GM19193 (cell line): ENCODE measurements around the gene PSENEN.

Experiments used
- POLR2A ChIP-seq: IDR thresholded peaks from 4 replicates; pipeline ENCODE4 v1.6.1; 2011; ENCODE audit not compliant: insufficient read depth, insufficient read length; ENCODE audit errors: extremely low read depth

PSENEN gene

DNA sequence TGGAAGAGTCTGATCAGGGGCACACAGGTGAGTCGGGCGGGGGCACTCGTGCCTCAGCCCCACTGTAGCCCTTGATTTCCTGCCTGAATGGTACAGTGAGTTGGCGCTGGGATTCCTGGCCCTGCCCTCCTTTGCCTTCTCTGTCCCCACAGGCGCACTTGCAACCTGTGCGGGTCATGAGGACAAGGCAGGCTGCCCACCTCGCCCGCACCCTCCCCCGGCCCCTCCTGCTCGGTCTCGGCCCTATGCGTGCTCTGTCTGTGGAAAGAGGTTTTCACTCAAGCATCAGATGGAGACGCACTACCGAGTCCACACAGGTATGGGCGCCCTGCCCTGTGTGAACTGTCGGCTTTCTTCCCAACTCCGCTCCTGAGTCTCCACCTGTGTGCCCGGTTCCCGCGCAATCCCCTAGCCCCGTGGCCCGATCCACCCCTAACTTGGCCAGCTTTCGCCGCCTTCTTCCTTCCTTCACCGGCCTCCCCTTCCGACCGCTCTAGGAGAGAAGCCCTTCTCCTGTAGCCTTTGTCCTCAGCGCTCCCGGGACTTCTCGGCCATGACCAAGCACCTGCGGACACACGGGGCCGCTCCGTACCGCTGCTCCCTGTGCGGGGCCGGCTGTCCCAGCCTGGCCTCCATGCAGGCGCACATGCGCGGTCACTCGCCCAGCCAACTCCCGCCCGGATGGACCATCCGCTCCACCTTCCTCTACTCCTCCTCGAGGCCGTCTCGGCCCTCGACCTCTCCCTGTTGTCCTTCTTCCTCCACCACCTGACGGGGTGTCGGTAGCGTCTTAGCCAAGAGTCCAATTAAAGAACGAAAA is 29.3 kb upstream of the PSENEN start:
- no peak for TF ChIP-seq POLR2A

DNA sequence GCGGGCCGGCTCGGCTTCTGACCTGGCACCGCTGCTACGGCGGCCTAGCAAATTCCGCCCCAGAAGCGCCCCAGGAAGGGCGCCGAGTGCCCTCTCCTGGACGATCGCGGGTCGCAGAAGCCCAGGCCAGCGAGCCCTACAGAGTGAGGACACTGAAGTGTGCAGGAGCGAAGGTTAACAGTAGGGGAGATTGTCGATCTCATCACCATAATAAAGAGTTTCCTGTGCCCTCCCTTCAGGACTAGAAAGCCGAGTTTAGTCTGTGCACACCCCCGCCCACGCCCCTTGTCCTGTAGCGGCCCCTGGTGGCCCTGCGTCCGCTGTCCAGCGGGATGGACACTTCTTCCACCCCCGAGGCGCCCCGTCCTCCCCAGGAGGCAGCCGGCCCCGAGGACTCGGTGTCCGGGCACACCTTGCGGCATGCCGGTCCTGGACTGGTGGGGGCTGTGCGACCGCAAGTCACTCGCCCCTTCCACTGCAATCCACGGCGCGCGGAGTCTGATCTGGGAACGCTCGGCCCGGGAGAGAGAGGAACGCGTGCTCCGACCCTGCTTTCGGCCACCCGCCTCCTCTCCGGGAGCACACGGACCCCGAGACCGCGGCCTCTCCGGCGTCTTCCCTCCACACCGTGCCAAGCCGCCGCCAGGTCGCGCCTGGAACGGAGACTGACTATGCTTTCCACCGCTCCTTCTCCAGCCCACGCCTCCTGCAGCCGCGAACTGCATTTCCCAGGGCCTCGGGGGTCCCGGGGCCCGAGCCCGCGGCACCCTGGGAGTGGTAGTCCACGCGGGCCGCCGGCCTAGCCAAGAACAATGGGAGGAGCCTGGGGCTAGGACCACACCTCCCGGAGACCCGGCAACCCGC is 28.4 kb upstream of the PSENEN start:
- TF ChIP-seq POLR2A, result peak; percentile 28

DNA sequence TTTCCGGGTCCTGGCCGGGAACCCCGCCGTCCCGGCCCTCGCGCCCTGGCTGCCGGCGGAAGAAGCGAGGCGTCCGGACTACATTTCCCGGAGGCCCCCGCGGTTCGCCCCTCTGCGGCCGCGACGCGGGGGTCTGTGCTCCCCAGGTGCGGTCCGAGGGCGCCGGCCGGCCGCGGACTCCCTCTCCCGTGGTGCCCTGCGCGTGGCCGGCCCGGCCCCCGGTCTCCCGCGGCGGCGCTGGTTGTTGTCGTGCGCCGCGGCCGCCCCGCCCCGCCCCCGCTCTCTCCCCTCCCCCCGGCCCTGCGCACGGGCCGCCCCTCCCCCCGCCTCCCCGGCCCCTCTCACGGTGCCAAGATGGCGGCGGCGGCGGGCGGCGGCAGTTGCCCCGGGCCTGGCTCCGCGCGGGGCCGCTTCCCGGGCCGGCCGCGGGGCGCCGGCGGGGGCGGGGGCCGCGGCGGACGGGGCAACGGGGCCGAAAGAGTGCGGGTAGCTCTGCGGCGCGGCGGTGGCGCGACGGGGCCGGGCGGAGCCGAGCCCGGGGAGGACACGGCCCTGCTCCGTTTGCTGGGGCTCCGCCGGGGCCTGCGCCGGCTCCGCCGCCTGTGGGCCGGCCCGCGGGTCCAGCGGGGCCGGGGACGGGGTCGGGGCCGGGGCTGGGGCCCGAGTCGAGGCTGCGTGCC is 27.6 kb upstream of the PSENEN start, which contains the start of gene KMT2B:
Gene KMT2B, plus strand, starts transcription at position 339 of the 680 bp plus-strand sequence. Its CDS starts 16 bp downstream, at position 355.
- TF ChIP-seq POLR2A, result peak; percentile 63

DNA sequence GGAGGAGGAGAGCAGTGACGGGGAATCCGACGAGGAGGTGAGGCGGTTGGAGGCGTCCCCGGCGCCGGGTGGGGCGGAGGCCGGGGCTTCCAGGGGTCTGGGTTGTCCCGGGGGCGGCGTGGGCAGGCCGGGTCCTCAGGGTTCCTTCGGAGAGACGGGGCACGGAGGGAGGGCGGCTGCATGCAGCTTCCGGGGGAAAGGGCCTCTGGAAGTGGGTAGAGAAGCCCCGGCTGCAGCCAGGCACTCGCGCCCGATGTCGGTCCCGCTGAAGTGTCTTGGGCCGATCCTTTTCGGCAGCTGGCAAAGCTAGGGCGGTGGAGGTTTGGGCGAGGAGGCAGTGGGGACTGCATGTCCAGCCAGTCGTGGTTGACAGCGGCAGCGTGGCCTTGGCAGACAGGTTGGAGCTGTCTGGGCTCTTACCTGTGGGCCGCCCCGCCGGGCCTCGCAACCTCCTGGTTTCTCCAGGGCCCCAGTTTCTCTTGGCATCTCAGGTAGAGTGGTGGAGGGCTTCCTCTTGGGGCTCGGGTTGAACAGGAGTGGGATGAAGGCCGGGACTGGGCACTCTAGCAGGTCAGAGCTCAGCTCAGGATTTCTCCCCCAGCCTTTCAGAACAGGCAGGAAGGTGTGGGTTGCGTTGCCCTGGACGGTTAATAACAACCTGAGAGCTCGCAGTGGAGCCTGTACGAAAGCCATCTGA is 27.0 kb upstream of the PSENEN start:
- TF ChIP-seq POLR2A, result peak; percentile 57

DNA sequence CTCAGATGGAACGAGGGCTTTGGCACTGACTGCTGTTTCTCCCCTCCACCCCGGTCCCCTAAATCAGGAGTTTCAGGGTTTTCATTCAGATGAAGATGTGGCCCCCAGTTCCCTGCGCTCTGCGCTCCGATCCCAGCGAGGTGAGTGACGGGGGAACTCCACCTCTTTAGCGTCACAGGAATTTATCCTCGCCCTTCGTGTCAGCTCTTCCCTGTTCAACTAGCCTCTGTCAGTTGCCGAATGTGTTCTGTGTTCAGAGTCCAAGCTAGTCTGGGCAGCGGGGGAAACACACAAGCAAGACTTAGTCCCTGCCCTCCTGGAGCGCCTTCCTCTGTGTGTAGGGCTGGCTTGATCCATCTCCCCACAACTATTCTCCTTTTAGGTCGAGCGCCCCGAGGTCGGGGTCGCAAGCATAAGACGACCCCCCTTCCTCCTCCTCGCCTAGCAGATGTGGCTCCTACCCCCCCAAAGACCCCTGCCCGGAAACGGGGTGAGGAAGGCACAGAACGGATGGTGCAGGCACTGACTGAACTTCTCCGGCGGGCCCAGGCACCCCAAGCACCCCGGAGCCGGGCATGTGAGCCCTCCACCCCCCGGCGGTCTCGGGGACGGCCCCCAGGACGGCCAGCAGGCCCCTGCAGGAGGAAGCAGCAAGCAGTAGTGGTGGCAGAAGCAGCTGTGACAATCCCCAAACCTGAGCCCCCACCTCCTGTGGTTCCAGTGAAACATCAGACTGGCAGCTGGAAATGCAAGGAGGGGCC is 25.9 kb upstream of the PSENEN start:
- TF ChIP-seq POLR2A, result no peak

DNA sequence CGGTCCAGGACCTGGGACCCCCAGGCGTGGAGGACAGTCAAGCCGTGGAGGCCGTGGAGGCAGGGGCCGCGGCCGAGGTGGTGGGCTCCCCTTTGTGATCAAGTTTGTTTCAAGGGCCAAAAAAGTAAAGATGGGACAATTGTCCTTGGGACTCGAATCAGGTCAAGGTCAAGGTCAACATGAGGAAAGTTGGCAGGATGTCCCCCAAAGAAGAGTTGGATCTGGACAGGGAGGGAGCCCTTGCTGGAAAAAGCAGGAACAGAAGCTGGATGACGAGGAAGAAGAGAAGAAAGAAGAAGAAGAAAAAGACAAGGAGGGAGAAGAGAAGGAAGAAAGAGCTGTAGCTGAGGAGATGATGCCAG is 25.3 kb upstream of the PSENEN start:
- TF ChIP-seq POLR2A, result no peak

DNA sequence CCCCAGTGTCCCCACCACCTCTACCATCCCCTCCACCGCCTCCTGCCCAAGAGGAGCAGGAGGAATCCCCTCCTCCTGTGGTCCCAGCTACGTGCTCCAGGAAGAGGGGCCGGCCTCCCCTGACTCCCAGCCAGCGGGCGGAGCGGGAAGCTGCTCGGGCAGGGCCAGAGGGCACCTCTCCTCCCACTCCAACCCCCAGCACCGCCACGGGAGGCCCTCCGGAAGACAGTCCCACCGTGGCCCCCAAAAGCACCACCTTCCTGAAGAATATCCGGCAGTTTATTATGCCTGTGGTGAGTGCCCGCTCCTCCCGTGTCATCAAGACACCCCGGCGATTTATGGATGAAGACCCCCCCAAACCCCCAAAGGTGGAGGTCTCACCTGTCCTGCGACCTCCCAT is 24.8 kb upstream of the PSENEN start:
- peak; percentile 21 for TF ChIP-seq POLR2A

DNA sequence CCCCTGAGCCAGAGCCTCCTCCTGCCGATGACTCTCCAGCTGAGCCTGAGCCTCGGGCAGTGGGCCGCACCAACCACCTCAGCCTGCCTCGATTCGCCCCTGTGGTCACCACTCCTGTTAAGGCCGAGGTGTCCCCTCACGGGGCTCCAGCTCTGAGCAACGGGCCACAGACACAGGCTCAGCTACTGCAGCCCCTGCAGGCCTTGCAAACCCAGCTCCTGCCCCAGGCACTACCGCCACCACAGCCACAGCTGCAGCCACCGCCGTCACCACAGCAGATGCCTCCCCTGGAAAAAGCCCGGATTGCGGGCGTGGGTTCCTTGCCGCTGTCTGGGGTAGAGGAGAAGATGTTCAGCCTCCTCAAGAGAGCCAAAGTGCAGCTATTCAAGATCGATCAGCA is 24.1 kb upstream of the PSENEN start:
- TF ChIP-seq POLR2A, result peak; percentile 28

DNA sequence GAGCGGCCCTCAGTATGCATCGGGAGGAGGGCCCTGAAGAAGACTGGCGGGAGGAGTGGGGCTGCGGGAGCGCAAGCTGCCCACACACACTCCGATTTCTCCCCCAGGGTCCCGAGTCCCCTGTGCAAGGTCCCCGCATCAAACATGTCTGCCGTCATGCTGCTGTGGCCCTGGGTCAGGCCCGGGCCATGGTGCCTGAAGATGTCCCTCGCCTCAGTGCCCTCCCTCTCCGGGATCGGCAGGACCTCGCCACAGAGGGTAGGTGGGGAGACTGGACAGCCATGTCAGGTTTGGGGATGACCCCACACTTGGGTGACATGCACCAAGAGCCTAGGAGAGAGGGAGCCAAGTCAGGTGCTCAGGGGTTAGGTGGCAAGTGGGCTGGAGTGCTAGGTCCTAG is 23.0 kb upstream of the PSENEN start:
- TF ChIP-seq POLR2A, result no peak

DNA sequence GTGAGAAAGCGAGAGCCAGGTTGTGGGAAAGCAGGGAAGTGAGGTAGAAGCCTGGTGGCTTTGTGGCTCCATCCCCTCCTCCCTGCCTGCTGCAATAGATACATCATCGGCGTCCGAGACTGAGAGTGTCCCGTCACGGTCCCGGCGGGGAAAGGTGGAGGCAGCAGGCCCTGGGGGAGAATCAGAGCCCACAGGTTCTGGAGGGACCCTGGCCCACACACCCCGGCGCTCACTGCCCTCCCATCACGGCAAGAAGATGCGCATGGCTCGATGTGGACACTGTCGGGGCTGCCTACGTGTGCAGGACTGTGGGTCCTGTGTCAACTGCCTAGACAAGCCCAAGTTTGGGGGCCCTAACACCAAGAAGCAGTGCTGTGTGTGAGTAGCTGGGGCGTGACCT is 22.6 kb upstream of the PSENEN start:
- TF ChIP-seq POLR2A, result peak; percentile 16

DNA sequence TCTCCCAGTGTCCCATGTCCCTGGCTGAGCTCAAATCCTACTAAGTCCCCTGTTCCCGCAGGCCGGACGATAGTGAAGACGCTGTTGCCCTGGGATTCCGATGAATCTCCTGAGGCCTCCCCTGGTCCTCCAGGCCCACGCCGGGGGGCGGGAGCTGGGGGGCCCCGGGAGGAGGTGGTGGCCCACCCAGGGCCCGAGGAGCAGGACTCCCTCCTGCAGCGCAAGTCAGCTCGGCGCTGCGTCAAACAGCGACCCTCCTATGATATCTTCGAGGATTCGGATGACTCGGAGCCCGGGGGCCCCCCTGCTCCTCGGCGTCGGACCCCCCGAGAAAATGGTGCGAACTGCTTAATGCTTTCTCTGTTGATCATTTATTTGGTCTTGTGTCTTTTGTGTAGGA is 21.8 kb upstream of the PSENEN start:
- no peak for TF ChIP-seq POLR2A

DNA sequence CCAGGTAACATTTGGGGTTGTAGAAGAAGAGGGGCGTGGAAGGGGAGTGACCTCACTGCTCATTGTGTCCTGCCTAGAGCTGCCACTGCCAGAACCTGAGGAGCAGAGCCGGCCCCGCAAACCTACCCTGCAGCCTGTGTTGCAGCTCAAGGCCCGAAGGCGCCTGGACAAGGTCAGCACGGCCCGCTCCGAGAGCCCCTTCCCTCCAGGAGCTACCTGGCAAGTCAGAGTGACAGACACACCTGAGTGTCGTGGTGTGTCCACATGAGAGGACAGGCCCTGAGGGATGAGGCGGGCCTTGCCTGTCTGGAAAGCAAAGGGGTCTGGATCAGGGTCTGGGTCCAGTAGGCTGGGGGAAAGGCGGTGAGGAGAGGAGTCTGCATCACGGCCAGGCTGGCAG is 20.9 kb upstream of the PSENEN start:
- TF ChIP-seq POLR2A, result no peak

DNA sequence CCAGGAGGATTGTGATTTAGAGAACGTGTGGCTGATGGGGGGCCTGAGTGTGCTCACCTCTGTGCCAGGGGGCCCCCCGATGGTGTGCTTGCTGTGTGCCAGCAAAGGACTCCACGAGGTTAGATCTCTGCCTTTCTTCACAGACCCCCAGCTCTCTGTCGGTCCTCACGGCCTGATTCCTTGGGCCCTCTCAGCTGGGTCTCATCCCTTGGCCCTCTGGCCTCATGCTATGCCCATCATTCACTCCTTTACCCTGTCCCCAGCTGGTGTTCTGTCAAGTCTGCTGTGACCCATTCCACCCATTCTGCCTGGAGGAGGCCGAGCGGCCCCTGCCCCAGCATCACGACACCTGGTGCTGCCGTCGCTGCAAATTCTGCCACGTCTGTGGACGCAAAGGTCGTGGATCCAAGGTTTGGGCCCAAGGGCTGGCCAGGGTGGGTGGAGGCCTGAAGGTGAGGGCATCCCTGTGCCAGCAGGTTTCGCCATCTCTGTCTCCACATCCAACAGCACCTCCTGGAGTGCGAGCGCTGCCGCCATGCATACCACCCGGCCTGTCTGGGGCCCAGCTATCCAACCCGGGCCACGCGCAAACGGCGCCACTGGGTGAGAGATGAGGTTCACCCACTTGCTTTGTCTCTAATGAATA is 20.1 kb upstream of the PSENEN start:
- no peak for TF ChIP-seq POLR2A

DNA sequence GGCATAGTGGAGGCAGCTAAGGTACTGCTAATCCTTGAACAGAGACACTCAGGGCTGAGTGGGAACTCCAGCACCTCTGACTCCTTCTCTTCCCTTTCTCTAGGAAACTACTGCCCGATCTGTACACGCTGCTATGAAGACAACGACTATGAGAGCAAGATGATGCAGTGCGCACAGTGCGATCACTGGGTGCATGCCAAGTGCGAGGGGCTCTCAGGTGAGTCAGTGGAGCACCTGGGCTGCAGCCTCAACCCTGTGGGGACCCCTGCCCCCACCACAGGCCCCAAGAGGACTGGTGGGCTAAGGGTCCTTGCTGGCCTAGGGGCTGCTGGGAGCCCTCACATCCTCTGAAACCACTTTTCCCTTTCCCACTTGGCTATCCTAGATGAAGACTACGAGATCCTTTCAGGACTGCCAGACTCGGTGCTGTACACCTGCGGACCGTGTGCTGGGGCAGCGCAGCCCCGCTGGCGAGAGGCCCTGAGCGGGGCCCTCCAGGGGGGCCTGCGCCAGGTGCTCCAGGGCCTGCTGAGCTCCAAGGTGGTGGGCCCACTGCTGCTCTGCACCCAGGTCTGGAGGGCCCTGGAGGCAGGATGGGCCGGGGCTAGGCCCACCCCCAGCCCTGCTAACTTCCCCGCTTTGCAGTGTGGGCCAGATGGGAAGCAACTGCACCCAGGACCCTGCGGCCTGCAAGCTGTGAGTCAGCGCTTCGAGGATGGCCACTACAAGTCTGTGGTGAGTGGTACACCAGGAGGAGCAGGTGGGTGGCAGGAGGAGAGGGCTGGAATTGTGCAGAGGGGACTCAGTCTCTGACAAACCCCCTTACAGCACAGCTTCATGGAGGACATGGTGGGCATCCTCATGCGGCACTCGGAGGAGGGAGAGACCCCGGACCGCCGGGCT is 18.1 kb upstream of the PSENEN start:
- TF ChIP-seq POLR2A, result no peak
